Epithelial cell of prostate (primary cell): ENCODE measurements around the gene STAT3.
A peak's percentile ranks its signal among the peaks of the same experiment; 100 is the strongest.
"Not testable (repeated sequence)": the region's sequence is repeated elsewhere in the genome, so short reads cannot be mapped to it uniquely, and the experiment has no call there.

ENCODE experiments used
- DNase-seq: peaks from one replicate; pipeline ENCODE4 v3.0.0-alpha.2; 2011; ENCODE audit warnings: low read depth, low spot score
- H3K27ac ChIP-seq: fragments of 450-650 bp; 2 replicates; pipeline ENCODE4 v1.5.1; 2017; ENCODE audit warnings: mild to moderate bottlenecking

Gene STAT3

GRCh38 chr17:42387661-42388380 is 421 bp downstream of the STAT3 start:
- H3K27ac ChIP-seq, result peak overlapping the region; percentile 89
- no peak for DNase-seq

GRCh38 chr17:42386777-42387657 is 1.2 kb downstream of the STAT3 start:
- no peak for DNase-seq
- peak overlapping the region; percentile 89 for H3K27ac ChIP-seq

- no peak for DNase-seq
Observed at GRCh38 chr17:42381898-42382297, 6.3 kb downstream of the STAT3 start.

DNA sequence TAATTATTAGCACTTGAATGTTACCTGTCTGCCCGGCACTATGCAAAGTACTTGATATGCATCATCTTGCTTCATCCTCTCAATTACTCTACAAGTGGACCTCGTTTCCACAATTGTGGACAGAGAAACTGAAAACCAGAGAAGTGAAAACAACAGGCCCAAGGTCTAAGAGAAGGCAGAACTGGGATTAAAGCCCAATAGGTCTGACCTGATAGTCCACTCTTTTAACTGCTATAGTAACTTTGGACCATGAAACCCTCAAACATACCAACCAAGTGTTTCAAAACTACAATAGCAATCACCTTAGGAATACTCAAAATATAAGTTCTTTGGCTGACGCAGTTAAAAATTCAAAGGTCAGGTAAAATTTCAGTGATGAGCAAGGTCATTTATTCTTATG is 7.3 kb downstream of the STAT3 start:
- no peak overlapping the region for H3K27ac ChIP-seq
- DNase-seq, result no peak

More at GRCh38 chr17:42381898-42382297, 6.3 kb downstream of the STAT3 start:
- no peak overlapping the region for H3K27ac ChIP-seq

DNA sequence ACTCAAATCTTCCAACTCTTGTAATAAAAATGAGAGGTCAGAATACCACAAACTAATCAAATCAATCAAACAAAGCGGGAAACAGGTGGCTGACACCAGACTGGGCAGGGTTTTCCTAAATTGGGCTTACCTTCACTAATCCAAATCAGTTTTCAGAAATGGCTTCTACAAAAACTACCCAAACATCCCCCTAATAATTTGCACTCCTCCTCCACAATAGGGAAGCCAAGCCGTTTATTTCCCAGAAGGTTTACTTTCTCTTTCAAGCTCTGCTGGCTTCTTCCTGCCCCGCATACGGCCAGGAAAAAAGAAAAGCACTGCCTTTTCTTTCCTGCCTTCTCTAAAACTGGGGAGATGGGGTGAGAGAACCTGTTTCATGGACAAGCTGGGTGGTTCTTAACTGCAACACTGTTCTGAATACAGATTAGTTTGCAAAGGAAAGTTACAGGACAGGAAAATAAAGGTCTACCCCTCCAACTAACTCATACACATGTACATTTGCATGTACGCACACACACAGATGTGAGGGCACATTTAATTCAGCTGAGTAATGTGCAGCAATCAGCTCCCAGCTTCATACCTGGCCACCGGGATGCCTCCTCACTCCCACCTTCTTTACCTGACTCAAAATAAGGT is 9.2 kb downstream of the STAT3 start:
- no peak for DNase-seq
- H3K27ac ChIP-seq, result peak overlapping the region; percentile 47

GRCh38 chr17:42378359-42378958 is 9.8 kb downstream of the STAT3 start:
- H3K27ac ChIP-seq, result peak overlapping the region; percentile 47

GRCh38 chr17:42373896-42374295 is 14.3 kb downstream of the STAT3 start:
- no peak overlapping the region for H3K27ac ChIP-seq
- no peak for DNase-seq

More at GRCh38 chr17:42378359-42378958, 9.8 kb downstream of the STAT3 start:
- no peak for DNase-seq

DNA sequence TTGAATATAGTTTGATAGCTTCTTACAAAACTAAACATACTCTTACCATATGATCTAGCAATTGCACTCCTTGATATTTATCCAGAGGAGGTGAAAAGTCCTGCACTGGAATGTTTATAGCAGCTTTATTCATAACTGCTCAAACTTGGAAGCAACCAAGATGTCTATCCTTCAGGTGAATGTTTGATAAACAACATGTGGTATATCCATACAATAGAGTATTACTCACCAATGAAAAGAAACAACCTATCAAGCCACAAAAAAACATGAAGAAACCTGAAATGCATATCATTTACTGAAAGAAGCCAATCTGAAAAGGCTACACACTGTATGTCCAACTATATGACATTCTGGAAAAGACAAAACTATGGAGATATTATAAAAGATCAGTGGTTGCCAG is 16.1 kb downstream of the STAT3 start:
- DNase-seq, result no peak
- no peak overlapping the region for H3K27ac ChIP-seq

GRCh38 chr17:42368797-42369561 is 19.3 kb downstream of the STAT3 start:
- H3K27ac ChIP-seq, DNase-seq: not testable (repeated sequence)

DNA sequence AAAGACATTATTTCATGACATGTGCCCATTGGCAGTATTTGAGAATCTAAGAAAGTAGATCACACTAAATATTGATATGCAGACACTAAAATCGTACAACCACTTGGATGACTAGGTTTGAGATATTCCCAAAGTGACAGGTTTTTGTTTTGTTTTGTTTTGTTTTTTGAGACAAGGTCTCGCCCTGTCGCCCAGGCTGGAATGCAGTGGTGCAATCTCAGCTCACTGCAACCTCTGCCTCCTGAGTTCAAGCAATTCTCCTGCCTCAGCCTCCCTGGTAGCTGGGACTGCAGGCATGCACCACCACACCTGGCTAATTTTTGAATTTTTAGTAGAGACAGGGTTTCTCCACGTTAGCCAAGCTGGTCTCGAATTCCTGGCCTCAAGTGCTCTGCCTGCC is 19.9 kb downstream of the STAT3 start:
- DNase-seq, H3K27ac ChIP-seq: not testable (repeated sequence)

DNA sequence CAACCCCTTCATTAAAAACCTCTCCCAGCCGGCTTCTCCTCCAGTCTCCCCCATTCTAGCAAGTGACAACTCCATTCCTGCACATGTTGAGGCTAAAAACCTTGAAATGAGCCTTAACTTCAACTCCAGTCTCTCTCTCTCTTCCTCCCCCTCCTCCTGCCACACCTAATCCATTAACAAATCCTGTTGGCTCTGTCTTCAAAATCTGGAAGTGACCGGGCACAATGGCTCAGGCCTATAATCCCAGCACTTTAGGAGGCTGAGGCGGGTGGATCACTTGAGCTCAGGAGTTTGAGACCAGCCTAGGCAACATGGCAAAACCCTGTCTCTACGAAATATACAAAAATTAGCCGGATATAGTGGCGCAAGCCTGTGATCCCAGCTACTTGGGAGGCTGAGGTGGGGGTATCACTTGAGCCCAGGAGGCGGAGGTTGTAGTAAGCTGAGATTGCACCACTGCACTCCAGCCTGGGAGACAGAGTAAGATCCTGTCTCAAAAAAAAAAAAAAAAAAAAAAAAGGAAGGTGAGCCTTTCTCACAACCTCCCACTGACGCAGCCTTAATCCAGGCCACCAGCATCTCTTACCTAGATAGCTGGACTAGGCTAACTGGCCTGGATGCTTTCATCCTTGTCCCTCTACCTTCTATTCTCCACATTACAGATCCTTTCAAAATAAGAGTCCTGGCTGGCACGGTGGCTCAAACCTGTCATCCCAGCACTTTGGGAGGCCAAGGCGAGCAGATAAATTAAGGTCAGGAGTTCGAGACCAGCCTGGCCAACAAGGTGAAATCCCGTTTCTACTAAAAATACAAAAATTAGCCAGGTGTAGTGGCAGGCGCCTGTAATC is 21.8 kb downstream of the STAT3 start:
- DNase-seq, H3K27ac ChIP-seq: not testable (repeated sequence)

- no peak for DNase-seq
- no peak overlapping the region for H3K27ac ChIP-seq
Observed at GRCh38 chr17:42365136-42365535, 23.1 kb downstream of the STAT3 start.

DNA sequence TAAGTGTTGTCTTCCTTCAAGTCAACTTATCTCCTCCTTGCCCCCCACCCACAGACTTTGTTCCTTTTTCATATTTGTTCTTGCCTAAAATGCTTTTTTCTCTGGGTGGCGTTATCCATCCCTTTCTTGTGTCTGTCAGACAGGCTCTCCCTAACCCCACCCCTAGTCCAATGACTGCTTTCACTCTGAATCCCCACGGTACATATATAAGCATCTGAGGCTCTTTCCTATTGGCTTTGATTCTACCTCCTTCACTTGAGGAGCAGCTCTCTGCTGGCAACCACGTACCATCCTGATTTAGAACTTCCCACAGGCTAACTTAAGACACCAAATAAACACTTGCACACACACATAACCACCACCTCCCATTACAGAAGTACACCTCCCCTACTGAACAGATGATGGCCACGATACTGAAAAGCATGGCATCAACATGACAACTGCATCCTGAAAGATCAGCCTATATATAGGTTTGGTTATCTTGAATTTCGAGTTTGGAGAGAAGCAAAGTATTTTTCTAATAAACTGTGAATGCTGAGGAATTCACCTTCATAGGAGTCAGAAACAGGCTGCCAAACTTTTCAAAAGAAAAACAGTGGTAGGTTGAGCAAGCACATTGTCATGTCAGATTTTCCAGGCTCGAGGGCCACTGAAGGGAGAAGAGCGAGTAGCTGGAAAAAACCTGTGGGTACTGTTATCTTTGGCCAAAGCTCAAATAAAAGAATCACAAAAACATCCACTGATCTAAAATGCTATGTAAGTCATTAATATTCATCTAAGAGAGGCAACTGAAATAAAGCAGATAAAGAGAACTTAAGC is 24.3 kb downstream of the STAT3 start:
- no peak overlapping the region for H3K27ac ChIP-seq
- no peak for DNase-seq

- no peak overlapping the region for H3K27ac ChIP-seq
- DNase-seq, result no peak
Observed at GRCh38 chr17:42363231-42363630, 25.0 kb downstream of the STAT3 start.

DNA sequence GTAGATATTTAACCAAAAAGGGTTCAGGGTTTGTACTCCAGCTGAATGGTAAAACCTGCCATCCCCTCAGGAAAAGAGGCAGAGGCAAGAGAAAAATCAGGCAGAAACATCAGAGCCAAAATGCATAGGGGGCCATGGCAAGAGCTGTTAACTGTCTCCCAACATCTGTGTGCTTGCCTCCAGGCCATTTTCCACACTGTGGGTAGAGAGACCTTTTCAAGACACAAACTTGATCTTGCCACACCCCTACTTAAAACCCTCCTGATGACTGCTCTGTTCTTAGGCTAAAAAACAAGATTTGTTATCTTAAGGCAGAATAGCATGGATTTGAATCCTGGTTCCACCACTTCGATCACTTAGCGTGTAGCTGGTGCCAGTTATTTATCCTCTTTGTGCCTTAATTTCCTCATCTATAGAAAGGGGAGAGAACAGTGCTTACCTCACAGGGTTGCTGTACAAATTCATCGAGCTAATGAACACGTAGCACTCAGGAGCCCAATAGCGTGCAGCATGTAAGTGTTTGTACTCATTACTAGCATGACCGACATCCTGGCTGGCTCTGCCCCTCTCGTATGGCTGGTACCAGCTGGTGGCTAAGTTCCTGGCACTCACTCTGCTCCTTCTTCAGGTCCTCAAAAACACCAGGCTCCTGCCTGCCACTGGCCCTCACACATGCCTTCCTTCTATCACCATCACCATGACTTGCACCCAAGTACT is 25.8 kb downstream of the STAT3 start:
- H3K27ac ChIP-seq, result no peak overlapping the region
- no peak for DNase-seq

- no peak for DNase-seq
- no peak overlapping the region for H3K27ac ChIP-seq
Observed at GRCh38 chr17:42361781-42362186, 26.5 kb downstream of the STAT3 start.

GRCh38 chr17:42360388-42360787 is 27.9 kb downstream of the STAT3 start:
- DNase-seq, H3K27ac ChIP-seq: not testable (repeated sequence)
